DMS79 treated with DMSO at 0.1 percent for 48 hours (cell line): Measurements from ENCODE around the gene FASLG.
"Not testable (repeated sequence)": the region's sequence is repeated elsewhere in the genome, so short reads cannot be mapped to it uniquely, and the experiment has no call there.

Experiments used
- DNase-seq: peaks from one replicate; lab custom pipeline; 2025; lab: John Stamatoyannopoulos, UW

FASLG gene, protein sequence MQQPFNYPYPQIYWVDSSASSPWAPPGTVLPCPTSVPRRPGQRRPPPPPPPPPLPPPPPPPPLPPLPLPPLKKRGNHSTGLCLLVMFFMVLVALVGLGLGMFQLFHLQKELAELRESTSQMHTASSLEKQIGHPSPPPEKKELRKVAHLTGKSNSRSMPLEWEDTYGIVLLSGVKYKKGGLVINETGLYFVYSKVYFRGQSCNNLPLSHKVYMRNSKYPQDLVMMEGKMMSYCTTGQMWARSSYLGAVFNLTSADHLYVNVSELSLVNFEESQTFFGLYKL

DNA sequence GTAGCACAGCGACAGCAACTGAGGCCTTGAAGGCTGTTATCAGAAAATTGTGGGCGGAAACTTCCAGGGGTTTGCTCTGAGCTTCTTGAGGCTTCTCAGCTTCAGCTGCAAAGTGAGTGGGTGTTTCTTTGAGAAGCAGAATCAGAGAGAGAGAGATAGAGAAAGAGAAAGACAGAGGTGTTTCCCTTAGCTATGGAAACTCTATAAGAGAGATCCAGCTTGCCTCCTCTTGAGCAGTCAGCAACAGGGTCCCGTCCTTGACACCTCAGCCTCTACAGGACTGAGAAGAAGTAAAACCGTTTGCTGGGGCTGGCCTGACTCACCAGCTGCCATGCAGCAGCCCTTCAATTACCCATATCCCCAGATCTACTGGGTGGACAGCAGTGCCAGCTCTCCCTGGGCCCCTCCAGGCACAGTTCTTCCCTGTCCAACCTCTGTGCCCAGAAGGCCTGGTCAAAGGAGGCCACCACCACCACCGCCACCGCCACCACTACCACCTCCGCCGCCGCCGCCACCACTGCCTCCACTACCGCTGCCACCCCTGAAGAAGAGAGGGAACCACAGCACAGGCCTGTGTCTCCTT lies at the start of gene FASLG:
TSS of gene FASLG (plus strand) at position 233 of the 583 bp plus-strand sequence. CDS start at position 332, 99 bp downstream.
- DNase-seq, result no peak

DNA sequence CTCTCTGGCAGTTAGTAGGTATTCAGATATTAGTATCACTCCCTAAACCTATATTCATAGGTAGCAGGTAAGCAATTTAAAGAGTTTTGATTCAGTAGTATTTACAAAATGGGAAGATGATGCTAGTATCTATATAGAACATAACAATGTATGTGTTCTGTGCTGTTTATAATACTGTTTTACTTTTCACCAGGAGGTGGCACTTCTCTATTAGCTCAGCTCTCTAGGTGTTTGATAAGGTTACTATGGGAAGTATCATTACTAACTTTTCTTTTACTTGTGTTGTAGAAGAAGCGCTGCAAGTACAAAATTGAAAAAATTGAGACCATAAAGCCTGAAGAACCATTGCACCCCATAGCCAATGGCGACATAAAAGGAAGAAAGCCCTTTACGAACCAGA lies 49.4 kb upstream of the FASLG start:
- DNase-seq, result no peak

DNA sequence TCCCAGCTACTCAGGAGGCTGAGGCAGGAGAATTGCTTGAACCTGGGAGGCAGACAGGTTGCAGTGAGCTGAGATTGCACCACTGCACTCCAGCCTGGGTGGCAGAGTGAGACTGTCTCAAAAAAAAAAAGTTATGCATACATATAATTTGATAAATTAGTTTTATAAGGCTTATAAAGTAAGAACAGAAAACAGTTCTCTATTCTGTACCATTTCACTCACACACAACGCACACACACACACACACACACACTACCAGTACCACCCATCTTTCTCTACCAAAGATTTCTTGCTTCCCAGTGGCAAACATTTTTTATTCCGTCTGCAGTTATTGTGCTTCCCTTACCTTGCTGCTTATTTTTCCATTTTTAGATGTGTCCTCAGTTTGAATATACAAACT lies 46.4 kb upstream of the FASLG start:
- no peak for DNase-seq

DNA sequence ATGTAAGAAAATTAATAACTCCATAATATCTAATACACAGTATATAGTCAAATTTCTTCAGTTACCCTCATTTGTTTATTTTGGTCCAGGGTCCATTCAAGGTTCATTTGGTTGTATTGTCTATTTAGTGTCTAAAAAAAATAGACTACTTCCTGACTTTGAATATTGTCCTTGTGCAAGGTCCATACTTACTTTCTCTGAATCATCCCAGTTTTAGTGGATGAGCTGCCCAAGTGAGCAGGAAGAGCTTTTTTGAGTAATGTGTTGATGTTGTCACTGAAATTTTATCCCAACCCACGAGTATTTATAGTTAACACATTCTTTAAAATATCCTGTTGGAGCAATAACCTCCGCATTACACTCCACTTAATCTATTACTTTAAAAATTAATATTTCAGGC lies 45.6 kb upstream of the FASLG start:
- DNase-seq, result no peak

DNA sequence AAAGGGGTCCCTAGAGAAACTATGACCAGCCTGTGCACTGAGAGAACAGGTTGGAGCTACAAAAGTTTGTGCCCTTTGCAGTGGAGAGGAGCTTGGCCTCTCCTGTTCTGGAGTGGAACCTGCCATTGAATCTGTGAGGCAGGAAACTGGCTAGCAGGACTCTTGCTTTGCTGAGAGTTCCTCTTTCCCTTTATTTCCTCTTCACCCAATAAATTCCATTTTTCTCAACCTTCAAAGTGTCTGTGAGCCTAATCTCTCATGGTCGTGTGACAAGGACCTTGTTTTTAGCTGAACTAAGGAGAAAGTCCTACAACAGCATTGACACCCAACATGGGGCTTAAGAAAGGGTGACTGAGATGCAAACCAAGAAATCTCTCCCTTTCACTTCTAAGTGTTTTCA lies 42.7 kb upstream of the FASLG start:
- DNase-seq, result no peak

DNA sequence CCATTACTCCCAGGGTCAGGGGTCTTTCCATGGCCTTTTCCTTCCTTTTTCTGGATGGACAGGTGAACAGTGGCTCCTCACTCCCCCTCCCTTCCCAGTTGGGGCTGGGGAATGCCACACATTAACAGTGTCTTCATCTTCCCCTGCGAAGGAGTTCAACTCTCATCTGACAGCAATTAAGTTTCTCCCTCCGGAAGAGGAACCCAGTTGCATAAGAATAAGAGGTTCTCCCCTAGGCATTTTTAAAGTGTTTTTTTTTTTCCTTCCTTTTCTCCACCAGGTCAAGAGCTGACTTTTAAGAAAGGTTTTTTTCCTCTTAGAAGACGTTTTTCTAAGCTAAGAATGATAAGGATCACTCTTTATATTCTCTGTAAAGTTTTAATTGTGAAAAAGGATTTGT lies 42.3 kb upstream of the FASLG start:
- no peak for DNase-seq

DNA sequence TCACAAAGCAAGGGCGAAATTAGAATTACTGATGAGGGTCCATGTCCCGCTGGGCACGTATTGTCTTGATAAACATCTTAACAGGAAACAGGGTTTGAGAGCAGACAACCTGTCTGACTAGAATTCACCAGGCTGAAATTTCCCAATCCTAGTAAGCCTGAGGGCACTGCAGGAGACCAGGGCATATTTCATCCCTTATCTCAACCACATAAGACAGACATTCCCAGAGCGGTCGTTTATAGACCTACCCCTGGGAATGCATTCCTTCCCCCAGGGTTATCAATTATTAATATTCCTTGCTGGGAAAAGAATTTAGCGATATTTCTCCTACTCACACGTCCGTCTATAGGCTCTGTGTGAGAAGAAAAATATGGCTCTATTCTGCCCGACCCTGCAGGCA lies 38.3 kb upstream of the FASLG start:
- not testable (repeated sequence) for DNase-seq

DNA sequence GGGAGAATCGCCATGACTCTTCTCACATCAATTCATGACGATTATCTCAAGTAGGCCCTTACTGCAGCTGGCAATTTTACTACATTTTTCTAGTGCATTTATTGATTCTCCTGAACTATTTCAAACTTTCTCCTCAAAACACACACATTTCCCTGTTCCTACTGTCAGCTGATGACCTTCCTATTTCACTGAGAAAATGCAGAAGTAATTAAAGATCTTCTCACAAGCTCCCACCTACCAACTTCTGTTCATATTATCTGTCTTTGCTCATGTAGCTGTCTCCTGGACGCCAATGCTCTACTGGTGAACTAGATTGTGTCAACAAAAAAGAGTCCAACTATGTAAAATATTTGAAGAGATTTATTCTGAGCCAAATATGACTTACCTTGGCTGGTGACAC lies 36.4 kb upstream of the FASLG start:
- no peak for DNase-seq

DNA sequence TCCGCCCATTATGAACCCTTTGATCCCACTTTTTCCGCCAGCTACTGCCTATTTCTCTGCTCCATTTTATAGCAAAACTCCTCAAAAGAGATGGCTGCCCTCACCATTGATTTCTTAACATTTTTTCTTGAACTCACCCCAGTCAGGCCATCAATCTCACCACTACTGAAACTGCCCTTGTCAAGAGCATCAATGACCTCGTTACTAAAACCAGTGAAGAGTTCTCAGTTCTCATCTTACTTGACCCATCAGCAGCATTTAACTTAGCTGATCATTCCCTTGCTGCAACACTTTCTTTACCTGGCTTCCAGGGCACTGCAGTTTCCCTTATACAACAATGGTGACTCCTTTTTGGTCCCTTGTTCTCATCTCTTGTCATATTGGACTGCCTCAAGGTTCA lies 35.2 kb upstream of the FASLG start:
- DNase-seq, result no peak

DNA sequence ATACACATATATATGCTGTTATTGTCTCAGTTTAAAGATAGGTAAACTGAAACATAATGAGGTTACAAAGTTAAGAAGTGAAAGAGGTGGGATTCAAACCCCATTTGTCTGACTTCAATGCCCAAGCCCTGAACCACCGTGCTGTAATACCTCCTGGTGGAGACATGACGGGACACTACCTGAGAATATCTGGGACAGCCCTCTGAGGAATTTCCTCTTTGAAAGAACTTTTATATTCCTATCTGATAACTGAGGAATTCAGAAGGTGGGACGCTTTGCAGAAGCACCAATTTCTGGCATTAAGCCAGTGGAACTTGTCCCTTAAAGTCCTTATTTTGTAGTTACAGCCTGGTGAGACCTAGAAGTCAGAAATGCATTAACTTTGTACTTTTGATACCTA lies 32.1 kb upstream of the FASLG start:
- no peak for DNase-seq

DNA sequence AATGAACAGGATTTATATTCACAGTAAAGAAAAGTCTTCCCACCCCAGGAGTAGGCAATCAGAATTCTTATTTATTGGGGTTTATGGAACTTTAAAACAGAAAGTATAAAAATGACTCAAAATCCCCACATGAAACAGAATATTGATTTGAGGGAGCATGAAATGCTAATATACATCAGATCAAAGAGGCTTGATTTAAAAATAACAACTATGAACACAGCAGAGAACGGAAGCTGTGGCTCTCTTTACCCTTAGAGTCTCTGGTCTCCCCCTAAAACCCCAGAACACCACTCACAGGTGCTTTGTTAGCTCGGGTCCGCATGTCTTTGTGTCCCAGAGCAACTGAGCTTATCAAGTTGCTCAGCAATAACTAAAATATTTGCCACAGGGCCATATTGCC lies 31.2 kb upstream of the FASLG start:
- DNase-seq, result no peak

DNA sequence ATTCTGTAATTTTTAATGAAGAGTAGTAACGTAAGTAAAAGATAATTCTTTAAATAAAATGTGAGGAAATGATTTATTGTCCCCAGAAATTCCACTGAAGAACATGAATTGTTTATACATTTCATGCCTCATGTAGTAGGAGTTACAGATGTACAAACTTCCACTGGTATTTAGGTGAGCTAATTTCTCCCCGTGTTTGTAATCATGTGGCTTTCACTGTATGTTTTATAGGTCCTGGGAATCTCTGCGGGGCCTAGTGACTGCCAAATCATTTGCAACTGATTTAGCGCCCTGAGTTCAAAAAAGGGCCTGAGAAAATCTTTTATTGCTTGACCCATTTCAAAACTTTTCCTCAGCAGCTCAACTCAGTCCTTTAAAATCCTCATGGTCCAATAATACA lies 30.5 kb upstream of the FASLG start:
- DNase-seq, result no peak

DNA sequence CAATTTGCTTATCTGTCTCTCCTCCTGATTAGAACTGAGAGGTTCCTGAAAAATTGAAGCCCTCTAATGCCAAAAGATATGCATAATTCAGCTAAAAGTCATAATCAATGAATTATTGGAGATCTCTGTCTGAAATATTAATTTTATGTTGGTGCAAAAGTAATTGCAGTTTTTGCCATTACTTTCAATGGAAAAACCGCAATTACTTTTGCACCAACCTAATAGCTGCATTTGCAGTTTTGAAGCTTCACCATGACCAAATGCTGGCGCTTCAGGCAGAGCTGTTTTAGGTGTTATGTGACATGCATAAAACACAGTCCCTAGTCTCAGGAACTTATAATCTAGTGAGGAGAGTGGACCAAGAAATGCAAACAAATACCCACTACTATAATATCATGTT lies 29.7 kb upstream of the FASLG start:
- no peak for DNase-seq

DNA sequence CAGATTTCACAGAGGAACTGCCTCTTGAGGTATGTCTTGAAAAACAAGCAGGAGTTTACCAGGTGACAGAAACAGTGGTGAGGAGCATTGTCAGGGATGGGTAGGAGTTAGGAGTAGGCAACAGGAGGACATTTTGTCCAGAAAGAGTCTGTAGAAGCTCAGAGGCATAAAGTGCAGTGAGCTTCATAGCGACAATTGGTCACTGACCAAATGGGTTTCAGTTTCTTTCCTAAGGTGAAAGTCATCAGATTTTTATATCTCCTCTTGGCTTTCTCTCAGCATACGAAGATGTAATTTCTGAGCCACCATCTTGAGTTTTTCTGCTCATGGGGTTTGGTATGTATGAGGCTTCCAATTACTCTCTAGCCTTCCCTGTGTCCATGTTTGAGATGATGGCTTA lies 29.3 kb upstream of the FASLG start:
- no peak for DNase-seq

DNA sequence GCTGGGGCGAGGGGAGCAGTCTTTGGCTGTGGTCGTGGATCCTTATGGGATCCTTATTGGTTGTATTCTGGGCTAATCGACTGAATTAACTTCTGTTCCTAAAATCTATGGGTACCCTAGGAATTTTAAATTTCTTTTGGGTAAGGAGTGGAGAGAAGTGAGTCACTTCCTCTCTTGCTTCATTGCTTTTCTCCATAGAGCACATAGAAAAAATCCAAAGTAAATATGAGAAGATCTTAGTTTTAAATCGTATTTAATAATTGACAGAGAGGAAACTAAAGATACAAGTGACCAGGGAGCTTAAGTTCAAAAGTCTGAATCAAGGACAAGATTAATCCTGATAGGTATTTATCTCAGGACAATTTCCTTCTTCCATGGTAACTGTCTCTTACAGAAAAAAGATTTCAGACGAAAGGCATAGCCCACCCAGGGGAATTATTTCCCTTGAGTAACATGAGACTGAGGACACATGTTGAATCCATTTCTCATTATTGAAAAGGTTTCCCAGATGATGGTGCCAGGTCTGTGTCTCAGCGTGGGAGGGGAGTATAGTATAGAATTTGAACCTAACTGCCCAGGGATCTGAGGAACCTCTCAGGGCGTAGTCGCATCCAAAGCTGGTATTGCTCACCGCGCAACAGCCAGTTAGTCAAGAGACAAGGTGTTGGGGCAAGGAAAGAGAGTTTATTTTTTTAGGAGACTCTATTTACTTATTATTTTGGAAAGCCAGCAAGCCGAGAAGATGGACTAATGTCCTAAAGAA lies 28.7 kb upstream of the FASLG start:
- no peak for DNase-seq

DNA sequence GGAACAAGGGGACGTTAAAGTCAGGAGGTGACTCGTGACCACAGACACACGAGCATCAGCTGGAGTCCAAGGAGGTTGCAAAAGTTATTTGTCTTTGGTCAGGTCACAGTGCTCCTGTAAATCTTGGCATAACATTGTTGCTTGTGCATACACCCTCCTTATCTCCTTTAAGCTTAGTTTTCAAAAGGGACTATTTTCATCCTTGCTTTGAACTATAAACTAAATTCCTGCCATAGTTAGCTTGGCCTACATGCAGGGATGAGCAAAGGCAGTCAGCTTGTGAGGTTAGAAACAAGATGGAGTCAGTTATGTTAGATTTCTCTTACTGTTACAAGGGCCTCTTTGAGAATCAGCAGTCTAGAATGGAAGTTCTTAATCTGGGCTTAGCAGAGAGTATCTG lies 28.0 kb upstream of the FASLG start:
- DNase-seq, result no peak

DNA sequence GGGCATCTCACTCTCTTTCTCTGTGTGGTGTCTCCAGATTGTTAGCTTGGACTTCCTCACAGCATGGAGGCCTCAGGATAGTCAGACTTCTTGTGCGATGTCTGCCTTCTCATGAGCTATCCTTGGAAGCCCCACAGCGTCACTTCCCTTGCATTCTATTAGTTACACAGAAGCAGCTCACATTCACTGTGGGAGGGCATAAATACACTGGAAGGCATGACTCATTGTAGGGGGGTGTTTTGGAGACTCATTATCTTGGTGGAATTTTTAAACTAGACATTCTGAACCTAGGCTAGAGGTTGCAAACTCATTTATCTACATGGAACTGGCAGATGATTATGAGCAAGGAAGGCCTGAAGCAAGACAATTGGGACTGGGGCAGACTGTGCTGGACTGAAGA lies 21.4 kb upstream of the FASLG start:
- DNase-seq, result no peak

DNA sequence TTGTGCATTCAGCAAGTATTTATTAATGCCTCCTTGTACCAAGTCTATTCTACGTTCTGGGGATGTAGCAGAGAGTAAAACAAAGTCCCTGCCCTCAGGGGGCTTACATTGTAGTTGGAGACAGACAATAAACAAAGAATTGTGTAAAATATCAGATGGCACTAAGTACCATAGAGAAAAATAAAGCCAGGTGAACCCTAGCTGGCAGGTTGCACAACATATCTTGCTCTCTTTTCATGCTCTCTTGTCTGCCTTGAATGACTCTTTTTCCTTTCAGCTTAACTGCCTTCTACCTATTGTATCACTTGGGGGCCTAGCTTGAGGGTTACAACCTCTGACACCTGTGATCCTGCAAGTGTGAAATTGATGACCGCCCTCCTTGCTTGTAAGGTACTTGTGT lies 20.7 kb upstream of the FASLG start:
- DNase-seq, result no peak

DNA sequence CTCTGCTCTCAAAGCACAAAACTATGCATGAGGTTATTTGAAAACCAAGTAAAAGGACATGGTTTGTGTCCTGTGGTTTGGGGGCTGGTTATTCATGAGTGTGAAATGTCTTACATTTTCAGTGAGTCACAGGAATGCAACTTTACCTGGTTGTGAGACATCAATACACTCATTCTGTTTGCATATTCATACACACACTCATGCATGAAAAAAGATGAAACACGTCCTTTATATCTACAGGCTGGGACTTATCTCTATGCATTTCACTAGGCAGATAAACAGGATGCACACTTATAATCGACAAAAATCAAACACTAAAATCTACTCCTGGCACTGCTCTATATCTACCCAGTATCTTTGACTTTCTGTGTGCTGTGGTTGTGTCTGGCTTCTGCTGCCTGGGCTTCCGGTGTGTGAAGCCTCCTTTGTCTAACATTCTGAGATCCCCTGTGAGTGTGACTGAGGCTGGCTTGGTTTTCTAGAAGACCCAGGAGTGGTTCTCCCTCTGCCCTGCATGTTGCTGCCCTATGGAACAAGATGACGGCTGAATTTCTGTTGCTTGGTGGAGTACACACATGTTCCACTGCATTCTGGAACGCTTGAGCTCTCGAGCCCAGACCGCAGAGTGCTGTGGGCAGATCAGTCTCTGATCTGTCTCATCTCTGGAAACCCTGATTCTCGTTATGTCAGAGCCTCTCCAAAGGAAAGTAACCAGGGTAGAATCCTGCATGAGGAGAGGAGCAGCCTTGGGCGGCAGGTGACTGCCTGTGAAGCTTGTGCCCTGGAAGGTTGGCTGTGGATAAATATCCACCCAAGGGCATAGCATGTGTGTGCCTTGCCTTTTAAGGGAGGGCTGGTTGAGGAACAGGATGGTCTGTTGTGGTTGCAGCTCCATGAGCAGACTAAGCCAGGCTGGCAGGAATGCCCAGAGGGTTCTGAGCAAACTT lies 19.7 kb upstream of the FASLG start:
- DNase-seq, result no peak

DNA sequence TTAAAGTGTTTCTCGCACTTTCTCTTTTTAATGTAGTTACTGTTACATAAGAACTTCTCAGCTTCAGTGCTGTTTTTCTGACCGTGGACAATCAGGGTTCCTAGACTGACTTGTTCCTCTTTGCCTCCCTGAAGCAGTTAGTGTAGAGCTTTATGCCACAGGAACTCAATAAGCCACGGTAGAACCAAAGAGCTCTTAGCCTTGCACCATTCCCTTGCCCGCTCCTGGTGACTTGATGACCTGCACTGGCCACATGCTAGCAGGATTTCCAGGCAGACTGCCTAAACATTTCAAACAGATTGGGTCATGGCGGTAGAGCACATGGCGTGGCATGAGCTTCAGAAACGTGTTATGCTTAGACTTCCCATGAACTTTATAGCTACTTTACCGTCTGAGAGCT lies 18.8 kb upstream of the FASLG start:
- no peak for DNase-seq

DNA sequence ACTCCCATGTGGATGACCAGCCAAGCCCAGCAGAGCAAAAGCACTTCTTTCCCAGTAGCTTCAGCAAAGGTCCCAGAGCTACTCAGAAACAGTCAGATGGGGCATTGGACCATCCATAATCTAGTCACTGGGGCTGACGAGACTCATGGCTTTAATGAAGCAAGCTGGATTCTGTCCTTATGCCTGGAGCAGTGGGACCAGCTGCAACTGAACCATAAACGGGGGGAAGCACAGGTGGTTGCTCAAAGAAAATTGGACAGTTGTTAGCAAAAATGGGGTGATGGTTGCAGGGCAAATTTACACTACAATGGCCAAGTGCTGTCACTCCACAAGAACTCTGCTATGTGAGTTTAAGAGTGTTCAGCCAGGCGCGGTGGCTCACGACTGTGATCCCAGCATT lies 17.4 kb upstream of the FASLG start:
- DNase-seq, result no peak

DNA sequence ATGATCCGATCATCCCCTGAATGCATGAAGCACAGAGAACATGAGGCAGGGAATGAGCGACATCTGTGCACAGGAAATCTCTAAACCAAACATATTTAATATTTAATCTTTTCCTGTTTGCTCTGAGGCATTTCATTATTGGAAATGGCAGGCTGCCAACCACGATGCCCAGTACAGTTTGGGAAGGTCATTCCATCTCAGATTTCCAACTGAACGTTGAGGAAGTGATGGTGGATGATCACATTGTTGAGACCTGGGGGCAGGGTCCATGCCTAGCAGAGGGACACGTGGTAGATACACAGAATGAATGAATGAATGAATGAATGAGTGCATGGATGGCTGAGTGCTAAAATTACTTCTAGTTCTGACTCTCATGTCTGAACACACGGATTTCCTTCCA lies 15.9 kb upstream of the FASLG start:
- DNase-seq, result no peak
